ENCODE measurements around the gene ANKRD55.

Gene ANKRD55

GRCh38 chr5:56172241-56172640 lies 60.9 kb downstream of the ANKRD55 start:
- DNase-seq = no peak
- H3K9me3 ChIP-seq (ENCODE audit: severe bottlenecking) = peaks cover 2% of the 10 kb centered on the region
- TF ChIP-seq, protein P1, sequence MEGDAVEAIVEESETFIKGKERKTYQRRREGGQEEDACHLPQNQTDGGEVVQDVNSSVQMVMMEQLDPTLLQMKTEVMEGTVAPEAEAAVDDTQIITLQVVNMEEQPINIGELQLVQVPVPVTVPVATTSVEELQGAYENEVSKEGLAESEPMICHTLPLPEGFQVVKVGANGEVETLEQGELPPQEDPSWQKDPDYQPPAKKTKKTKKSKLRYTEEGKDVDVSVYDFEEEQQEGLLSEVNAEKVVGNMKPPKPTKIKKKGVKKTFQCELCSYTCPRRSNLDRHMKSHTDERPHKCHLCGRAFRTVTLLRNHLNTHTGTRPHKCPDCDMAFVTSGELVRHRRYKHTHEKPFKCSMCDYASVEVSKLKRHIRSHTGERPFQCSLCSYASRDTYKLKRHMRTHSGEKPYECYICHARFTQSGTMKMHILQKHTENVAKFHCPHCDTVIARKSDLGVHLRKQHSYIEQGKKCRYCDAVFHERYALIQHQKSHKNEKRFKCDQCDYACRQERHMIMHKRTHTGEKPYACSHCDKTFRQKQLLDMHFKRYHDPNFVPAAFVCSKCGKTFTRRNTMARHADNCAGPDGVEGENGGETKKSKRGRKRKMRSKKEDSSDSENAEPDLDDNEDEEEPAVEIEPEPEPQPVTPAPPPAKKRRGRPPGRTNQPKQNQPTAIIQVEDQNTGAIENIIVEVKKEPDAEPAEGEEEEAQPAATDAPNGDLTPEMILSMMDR (IDR thresholded peaks at IDR 0.05; ENCODE audit: low read depth, low read length) = no peak
- H3K36me3 ChIP-seq = no peaks in the 10 kb centered on the region
- H3K4me3 ChIP-seq (ENCODE audit: low read depth, low read length) = no peak overlapping the region
- H3K27ac ChIP-seq = no peak overlapping the region
- H3K27me3 ChIP-seq (ENCODE audit: insufficient read depth, low read depth, severe bottlenecking) = no peaks in the 10 kb centered on the region

GRCh38 chr5:56170557-56170956 lies 62.6 kb downstream of the ANKRD55 start:
- no peaks in the 10 kb centered on the region for H3K36me3 ChIP-seq
- no peak overlapping the region for H3K27ac ChIP-seq
- TF ChIP-seq, protein P1 (IDR thresholded peaks at IDR 0.05; ENCODE audit: low read depth, low read length) = no peak
- no peak overlapping the region for H3K4me3 ChIP-seq (ENCODE audit: low read depth, low read length)
- no peaks in the 10 kb centered on the region for H3K27me3 ChIP-seq (ENCODE audit: insufficient read depth, low read depth, severe bottlenecking)
- peaks cover 2% of the 10 kb centered on the region for H3K9me3 ChIP-seq (ENCODE audit: severe bottlenecking)
- DNase-seq = no peak

DNA sequence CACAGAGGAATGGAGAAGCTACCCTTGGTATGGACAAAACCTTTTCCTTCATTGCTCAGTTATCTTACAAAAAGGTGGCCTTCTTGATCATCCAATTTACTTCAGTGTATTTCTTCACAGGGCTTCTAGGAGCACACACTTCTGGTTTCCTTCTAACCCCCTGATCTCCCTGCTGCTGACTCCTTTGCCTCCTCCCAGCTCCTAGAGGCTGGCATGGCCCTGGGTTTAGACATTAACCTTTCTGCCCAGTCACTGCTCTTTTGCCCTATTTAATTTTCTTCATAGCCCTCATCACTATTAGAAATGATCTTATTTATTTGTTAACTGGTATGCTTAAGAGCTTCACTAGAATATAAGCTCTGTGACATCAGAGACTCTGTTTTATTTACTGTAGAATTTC lies 63.2 kb downstream of the ANKRD55 start:
- Histone ChIP-seq H3K4me3 (ENCODE audit: low read depth, low read length) (no peak overlapping the region), H3K27ac (no peak overlapping the region), H3K36me3 (no peaks in the 10 kb centered on the region), H3K27me3 (ENCODE audit: insufficient read depth, low read depth, severe bottlenecking) (no peaks in the 10 kb centered on the region), H3K9me3 (ENCODE audit: severe bottlenecking) (peaks cover 2% of the 10 kb centered on the region)
- no peak for DNase-seq
- TF ChIP-seq, protein P1 (IDR thresholded peaks at IDR 0.05; ENCODE audit: low read depth, low read length) = no peak

DNA sequence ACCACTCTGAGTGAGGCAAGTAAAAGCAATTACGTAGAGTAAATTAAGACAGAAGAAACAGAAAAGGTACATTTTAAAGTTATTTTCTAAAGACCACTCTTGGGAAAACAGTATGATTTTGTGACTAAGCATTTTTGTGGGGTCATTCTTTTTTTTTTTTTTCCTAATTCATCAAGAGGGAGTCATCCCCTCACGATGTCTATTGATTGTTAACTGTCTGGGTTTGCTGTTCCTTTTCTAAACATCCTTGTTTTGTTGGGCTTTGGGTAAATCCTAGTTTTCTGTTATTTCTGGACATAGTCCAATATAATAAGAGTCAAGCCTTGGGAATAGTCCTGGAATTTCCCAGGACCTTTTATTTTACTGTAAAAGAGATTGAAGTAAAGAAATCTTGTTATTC lies 63.8 kb downstream of the ANKRD55 start:
- no peak overlapping the region for H3K4me3 ChIP-seq (ENCODE audit: low read depth, low read length)
- no peak overlapping the region for H3K27ac ChIP-seq
- peaks cover 2% of the 10 kb centered on the region for H3K9me3 ChIP-seq (ENCODE audit: severe bottlenecking)
- no peak for DNase-seq
- no peaks in the 10 kb centered on the region for H3K36me3 ChIP-seq
- no peaks in the 10 kb centered on the region for H3K27me3 ChIP-seq (ENCODE audit: insufficient read depth, low read depth, severe bottlenecking)
- TF ChIP-seq, protein P1 (IDR thresholded peaks at IDR 0.05; ENCODE audit: low read depth, low read length) = no peak

DNA sequence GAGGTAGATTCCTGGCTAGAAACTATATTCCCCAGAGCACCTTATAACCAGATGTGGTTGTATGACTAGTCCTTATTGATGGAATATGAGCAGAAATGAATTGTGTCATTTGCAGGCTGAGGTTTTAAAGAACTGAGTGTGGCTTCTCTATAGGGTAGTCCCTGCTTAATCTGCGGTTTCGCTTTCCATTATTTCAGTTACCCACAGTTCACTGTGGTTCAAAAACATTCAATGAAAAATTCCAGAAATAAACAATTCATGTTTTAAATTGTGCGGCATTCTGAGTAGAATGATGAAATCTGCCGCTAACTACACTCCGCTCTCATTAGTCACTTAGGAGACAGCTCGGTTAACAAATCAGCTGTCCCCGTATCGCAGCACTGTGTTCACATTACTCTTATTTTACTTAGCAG lies 65.1 kb downstream of the ANKRD55 start:
- H3K27me3 ChIP-seq (ENCODE audit: insufficient read depth, low read depth, severe bottlenecking) = no peaks in the 10 kb centered on the region
- H3K36me3 ChIP-seq = no peaks in the 10 kb centered on the region
- H3K9me3 ChIP-seq (ENCODE audit: severe bottlenecking) = peaks cover 2% of the 10 kb centered on the region
- H3K27ac ChIP-seq = no peak overlapping the region
- DNase-seq = no peak
- TF ChIP-seq, protein P1 (IDR thresholded peaks at IDR 0.05; ENCODE audit: low read depth, low read length) = no peak
- H3K4me3 ChIP-seq (ENCODE audit: low read depth, low read length) = no peak overlapping the region

DNA sequence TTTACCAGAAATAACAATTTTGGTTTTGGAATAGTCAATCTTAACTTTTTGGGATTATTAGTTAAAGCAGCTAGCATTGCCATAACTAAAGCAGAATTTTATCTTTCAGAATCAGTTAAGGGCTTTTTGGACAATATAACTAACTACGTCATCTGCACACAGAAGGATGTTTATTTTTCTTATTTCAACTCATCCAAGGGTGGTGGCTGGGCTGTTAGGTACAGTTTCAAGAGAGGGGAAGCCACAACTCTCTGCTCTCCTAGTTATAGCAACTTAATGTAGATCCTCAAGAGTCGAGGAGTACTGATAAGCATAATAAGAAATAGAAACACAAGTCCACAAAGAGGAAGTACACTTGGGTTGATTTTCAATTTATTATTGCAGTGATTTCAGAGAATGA lies 65.6 kb downstream of the ANKRD55 start:
- H3K27ac ChIP-seq = no peak overlapping the region
- no peak overlapping the region for H3K4me3 ChIP-seq (ENCODE audit: low read depth, low read length)
- TF ChIP-seq, protein P1 (IDR thresholded peaks at IDR 0.05; ENCODE audit: low read depth, low read length) = no peak
- no peaks in the 10 kb centered on the region for H3K36me3 ChIP-seq
- H3K27me3 ChIP-seq (ENCODE audit: insufficient read depth, low read depth, severe bottlenecking) = no peaks in the 10 kb centered on the region
- peaks cover 2% of the 10 kb centered on the region for H3K9me3 ChIP-seq (ENCODE audit: severe bottlenecking)
- no peak for DNase-seq

All from WERI-Rb-1 (cell line).